NCI-H2196 treated with DMSO at 0.1 percent for 48 hours (cell line): ENCODE data around the gene TACC3.

Source experiments
- DNase-seq: peaks from one replicate; lab custom pipeline; 2025; ENCODE audit not compliant: unreplicated experiment; lab: John Stamatoyannopoulos, UW

Gene TACC3

GRCh38 chr4:1788254-1788973 is 67.1 kb downstream of the TACC3 start:
- DNase-seq, result no peak

- DNase-seq, result no peak
These were observed 68.2 kb downstream of the TACC3 start for GRCh38 chr4:1789552-1789951.

DNA sequence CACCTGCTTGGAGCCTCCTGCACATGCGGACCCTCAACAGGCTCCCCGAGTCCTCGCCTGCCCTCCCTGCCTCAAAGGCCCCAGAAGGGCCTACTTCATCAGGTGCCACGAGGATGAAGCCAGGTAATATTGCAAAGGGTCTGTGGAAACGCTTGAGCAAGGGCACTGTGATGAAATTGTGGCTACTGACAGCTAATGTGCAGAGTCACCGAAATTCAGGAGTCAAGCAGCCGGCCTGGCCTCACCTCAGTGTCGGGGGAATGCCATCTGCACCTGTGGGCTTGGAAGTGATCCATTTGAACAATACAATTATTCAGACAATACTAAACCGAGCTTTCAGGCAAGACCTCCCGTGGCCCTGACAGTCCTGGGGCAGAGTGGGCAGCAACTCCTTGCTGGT is 68.7 kb downstream of the TACC3 start:
- DNase-seq, result no peak

- DNase-seq, result no peak
These were observed 71.0 kb downstream of the TACC3 start for GRCh38 chr4:1792158-1792831.

GRCh38 chr4:1792832-1793495 is 71.6 kb downstream of the TACC3 start, which contains the start of gene FGFR3:
Gene FGFR3, plus strand, starts transcription at chr4:1793293. Its CDS starts 642 bp downstream, at chr4:1793935.
- DNase-seq, result no peak

DNA sequence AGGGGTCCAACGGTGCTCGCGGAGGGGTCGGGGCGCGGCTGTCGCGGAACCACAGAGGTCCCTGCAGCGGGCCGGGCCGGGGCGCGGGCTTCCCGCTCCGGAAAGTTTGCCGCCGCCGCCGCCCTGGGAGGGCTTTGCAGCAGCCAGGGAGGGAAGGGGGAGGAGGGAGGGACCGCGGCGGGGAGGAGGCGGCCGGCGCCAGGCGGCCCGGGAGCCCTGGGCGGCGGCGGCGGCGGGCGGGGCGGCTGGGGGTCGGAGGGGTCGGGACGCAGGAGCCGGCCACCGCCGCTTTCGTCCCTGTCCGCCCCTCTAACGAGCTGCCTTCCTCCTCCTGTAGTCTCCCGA is 72.1 kb downstream of the TACC3 start:
- no peak for DNase-seq

DNA sequence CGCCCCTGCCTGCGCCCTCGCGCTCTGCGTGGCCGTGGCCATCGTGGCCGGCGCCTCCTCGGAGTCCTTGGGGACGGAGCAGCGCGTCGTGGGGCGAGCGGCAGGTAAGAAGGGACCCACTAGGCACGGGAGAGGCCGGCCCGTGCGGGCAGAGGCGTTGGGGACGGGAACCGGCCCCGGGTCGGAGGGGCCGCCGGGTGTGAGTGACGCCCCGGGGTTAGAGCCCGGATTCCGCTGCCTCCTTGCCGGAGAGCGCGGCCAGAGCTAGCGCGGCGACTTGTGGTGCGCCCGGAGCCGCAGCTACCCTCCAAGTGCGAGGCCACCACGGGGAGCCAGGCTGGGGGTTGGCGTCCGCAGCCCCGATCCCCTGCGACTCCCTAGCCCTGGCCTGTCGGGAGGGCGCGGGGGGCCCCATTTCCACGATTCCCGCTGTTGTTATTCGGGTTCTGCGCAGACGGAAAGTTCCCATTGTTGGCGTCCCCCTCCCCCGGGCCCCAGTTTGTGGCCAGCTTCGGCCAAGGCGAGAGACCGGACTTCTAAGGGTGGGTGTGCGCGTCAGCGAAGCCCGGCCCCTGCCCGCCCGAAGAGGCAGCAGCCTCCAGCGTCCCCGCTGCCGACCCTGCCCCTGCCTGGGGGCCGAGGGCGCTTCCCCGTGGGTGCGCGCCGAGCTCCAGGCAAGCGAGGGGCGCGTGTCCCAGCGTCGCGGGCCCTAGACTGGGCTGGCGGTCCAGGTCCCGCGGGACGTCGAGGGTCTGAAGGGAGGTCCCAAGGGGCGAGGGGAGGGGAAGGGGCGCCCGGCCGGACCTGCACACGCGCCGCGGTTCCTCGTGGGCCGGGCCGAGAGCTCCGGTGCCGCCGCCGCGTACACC is 72.9 kb downstream of the TACC3 start:
- no peak for DNase-seq
